Prostate gland (tissue), 2 donors: ENCODE measurements around the gene S100A10. TPM values are rescaled to one million over a fixed set of nuclear protein-coding genes. Genes with fewer than 3 reads are reported as not detected.

ENCODE experiments used
- DNase-seq: peaks from one replicate; pipeline ENCODE4 v3.0.0-alpha.2; 2019; ENCODE audit warnings: low spot score
- H3K27ac ChIP-seq, 2 donors: fragments of 200-600 bp; sonication (generic); 2 replicates each; pipeline ENCODE4 v1.5.1; 2017 to 2019
- H3K27me3 ChIP-seq: fragments of 200-600 bp; sonication (generic); replicated peaks from 2 replicates; pipeline ENCODE4 v1.5.1; 2019; ENCODE audit not compliant: insufficient read depth
- H3K36me3 ChIP-seq, 2 donors: fragments of 200-600 bp; sonication (generic); 1 replicate in 1 of 2; 2 replicates in 1 of 2; pipeline versions ENCODE4 v1.5.1 to v1.8.1; 2017 to 2019
- H3K4me1 ChIP-seq: fragments of 200-600 bp; sonication (generic); replicated peaks from 2 replicates; pipeline ENCODE4 v1.5.1; 2019
- H3K4me3 ChIP-seq, 2 donors: fragments of 200-600 bp; sonication (generic); 2 replicates each; pipeline ENCODE4 v1.5.1; 2017 to 2019
- H3K9me3 ChIP-seq: fragments of 200-600 bp; sonication (generic); 2 replicates; pipeline ENCODE4 v1.5.1; 2017
- POLR2A ChIP-seq: fragments of 450-650 bp; IDR thresholded peaks from one replicate; pipeline ENCODE4 v1.6.1; 2016; ENCODE audit warnings: antibody characterized with exemption, mild to moderate bottlenecking
- POLR2AphosphoS5 ChIP-seq: sonication (generic); formaldehyde crosslinking; IDR thresholded peaks from one replicate; pipeline ENCODE4 v1.6.1; 2017; ENCODE audit warnings: antibody characterized with exemption
- WGBS: methylation state at CpG from one replicate; pipeline ENCODE4 v1.1.5; 2018; 5-methylcytosine and 5-hydroxymethylcytosine counted together
- intact Hi-C: fragments of 100-400 bp; cut with DNase I; formaldehyde crosslinking; loops from one replicate; pipeline ENCODE4 v1.14.2; 2022
- total RNA-seq, 2 donors: library from RNA; depleted of rRNA; stranded (reverse); fragments of >200 nt; gene quantifications; one replicate each; pipeline ENCODE4 v1.1.0, GENCODE V29; 2016
- TF ChIP-seq, protein P1 (sequence below), 4 experiments: fragments of 200-600 bp in 2 of 4; fragments of 450-650 bp in 2 of 4; sonication (generic) in 2 of 4; IDR thresholded peaks; 1 replicate in 3 of 4; 2 replicates in 1 of 4; pipeline ENCODE4 v1.5.1; 2016 to 2019; ENCODE audit warnings: antibody characterized with exemption in 4 of 4, mild to moderate bottlenecking in 2 of 4, moderate library complexity in 2 of 4

Gene S100A10
- total RNA-seq, 2 donors from 2014 or later: 61.7 to 72.1 TPM

GRCh38 chr1:151998611-151999362, 5.1 kb upstream of the S100A10 start:
- intact Hi-C loops: no loop called here
- DNase-seq: no peak
- TF ChIP-seq, protein P1, sequence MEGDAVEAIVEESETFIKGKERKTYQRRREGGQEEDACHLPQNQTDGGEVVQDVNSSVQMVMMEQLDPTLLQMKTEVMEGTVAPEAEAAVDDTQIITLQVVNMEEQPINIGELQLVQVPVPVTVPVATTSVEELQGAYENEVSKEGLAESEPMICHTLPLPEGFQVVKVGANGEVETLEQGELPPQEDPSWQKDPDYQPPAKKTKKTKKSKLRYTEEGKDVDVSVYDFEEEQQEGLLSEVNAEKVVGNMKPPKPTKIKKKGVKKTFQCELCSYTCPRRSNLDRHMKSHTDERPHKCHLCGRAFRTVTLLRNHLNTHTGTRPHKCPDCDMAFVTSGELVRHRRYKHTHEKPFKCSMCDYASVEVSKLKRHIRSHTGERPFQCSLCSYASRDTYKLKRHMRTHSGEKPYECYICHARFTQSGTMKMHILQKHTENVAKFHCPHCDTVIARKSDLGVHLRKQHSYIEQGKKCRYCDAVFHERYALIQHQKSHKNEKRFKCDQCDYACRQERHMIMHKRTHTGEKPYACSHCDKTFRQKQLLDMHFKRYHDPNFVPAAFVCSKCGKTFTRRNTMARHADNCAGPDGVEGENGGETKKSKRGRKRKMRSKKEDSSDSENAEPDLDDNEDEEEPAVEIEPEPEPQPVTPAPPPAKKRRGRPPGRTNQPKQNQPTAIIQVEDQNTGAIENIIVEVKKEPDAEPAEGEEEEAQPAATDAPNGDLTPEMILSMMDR (IDR thresholded peaks at IDR 0.05): no peak
- no peak for TF ChIP-seq POLR2AphosphoS5
- no peak for TF ChIP-seq POLR2A
- Histone ChIP-seq H3K9me3 (no peaks in the 10 kb centered on the region), H3K27me3 (no peaks in the 10 kb centered on the region), H3K4me1 (no peaks in the 10 kb centered on the region), H3K36me3 (no peaks in the 10 kb centered on the region), H3K27ac (no peak overlapping the region), H3K4me3 (no peak overlapping the region)

DNA sequence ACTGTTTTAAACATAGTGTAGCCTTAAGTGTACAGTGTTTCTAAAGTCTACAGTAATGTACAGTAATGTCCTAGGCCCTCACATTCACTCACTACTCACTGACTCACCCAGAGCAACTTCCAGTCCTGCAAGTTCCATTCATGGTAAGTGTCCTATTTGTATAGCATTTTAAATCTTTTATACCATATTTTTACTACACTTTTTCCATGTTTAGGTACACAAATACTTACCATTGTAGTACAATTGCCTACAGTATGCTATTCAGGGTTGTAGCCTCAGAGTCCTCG, 3.6 kb upstream of the S100A10 start:
- WGBS: 96% methylated on average over 1 of the region's 1 CpG
- intact Hi-C loops: no loop called here

DNA sequence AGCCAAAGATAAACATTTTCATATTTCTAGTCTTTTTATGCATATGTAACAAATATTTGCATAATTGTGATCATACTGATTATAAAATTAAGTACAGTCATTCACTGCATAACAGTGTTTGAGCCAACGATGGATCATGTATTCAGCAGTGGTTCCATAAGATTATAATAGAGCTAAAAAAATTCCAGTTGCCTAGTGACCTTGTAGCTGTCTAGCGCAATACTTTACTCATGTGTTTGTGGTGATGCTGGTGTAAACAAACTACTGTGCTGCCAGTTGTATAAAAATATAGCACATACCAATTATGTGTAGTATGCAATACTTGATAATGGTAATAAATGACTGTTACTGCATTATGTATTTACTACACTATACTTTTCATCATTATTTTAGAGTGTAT, 2.1 kb upstream of the S100A10 start:
- no peak overlapping the region for H3K4me3 ChIP-seq
- intact Hi-C loops: no loop called here
- no peaks in the 10 kb centered on the region for H3K36me3 ChIP-seq
- peaks cover under 1% of the 10 kb centered on the region for H3K4me1 ChIP-seq
- DNase-seq: no peak
- no peaks in the 10 kb centered on the region for H3K27me3 ChIP-seq
- H3K27ac ChIP-seq: no peak overlapping the region
- no peaks in the 10 kb centered on the region for H3K9me3 ChIP-seq
- TF ChIP-seq POLR2A (no peak), POLR2AphosphoS5 (no peak)
- TF ChIP-seq, protein P1 (IDR thresholded peaks at IDR 0.05): no peak
- WGBS: 89% methylated on average over 2 of the region's 2 CpGs

More for the DNA sequence above, 3.6 kb upstream of the S100A10 start:
- Histone ChIP-seq H3K36me3 (no peaks in the 10 kb centered on the region), H3K27me3 (no peaks in the 10 kb centered on the region), H3K4me1 (no peaks in the 10 kb centered on the region), H3K27ac (no peak overlapping the region), H3K9me3 (no peaks in the 10 kb centered on the region), H3K4me3 (no peak overlapping the region)
- TF ChIP-seq POLR2A (no peak), POLR2AphosphoS5 (no peak)
- TF ChIP-seq, protein P1 (IDR thresholded peaks at IDR 0.05): no peak
- DNase-seq: no peak

DNA sequence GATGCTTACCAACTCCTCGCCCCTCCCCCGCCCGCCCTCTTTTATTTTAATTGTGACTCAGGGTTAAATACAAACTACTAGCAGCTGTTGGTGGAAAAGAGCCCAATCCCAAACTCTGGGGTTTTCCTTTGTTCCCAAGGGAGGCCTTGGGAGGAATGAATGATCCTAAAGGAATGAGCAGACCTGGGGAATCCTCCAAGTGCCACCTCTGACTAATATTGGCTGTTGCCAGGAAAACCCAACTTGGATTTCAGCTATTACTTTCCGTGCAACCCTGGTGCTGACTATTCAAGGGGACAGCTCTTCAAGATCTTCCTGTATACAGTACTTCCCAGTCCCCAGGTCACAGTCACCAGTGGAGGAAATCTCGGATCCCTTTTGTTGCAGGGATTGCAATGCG, 1.3 kb upstream of the S100A10 start:
- Histone ChIP-seq H3K27me3 (no peaks in the 10 kb centered on the region), H3K27ac (no peak overlapping the region), H3K4me1 (peaks cover 9% of the 10 kb centered on the region), H3K4me3 (no peak overlapping the region), H3K36me3 (no peaks in the 10 kb centered on the region), H3K9me3 (no peaks in the 10 kb centered on the region)
- intact Hi-C loops: no loop called here
- no peak for DNase-seq
- TF ChIP-seq, protein P1 (IDR thresholded peaks at IDR 0.05): no peak
- 73% methylated on average over 6 of the region's 6 CpGs for WGBS

DNA sequence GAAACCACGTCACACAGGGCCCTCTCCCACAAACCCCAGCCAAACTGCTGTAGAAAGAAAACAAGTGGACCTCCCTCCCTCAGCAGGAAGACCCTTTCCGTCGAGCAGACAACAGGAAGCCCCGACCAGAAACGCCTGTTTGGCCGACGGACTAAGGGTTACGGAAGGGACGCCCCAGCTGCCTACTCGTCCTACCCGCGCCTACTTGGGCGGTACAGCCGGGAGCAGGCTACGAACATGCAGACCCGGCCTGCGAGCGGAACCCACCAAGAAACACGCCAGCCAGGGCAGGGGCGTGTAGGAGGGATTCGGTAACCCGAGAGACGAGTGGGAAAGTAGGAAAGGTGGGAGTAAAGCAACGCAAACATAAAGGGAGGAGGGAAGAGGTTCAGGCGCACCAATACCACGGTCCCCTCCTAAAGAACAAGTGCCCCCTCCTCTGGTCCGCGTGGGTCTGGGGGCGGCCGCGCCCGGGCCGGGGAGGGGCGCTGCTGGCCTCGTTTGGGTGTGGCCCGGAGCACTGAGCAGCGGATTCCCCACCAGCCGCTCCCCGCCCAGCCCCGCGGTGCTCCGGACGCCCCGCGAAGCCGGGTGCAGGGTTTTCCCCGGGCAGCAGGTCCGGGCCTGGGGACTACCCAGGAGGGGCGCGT, 450 bp downstream of the S100A10 start:
- no peaks in the 10 kb centered on the region for H3K9me3 ChIP-seq
- no peaks in the 10 kb centered on the region for H3K36me3 ChIP-seq
- H3K4me1 ChIP-seq: peaks cover 22% of the 10 kb centered on the region
- intact Hi-C loops: no loop called here
- WGBS: 2% methylated on average over 49 of the region's 50 CpGs
- H3K27ac ChIP-seq: peak overlapping the region; percentile 75 to 81
- peak overlapping the region; percentile 57 to 80 for H3K4me3 ChIP-seq
- DNase-seq: no peak
- no peaks in the 10 kb centered on the region for H3K27me3 ChIP-seq
- TF ChIP-seq POLR2AphosphoS5 (no peak), POLR2A (no peak)
- TF ChIP-seq, protein P1 (IDR thresholded peaks at IDR 0.05): no peak
